GM21526 (cell line): Measurements from ENCODE around the gene SP2.

Experiments
- ATAC-seq: cut with Tn5 transposase; IDR thresholded peaks from one replicate; pipeline ENCODE4 v1.9.1; 2021; ENCODE audit warnings: moderate library complexity; ENCODE audit not compliant: unreplicated experiment, low FRiP score

The SP2 gene

GRCh38 chr17:47888293-47888692 is 7.7 kb upstream of the SP2 start:
- ATAC-seq = no peak

DNA sequence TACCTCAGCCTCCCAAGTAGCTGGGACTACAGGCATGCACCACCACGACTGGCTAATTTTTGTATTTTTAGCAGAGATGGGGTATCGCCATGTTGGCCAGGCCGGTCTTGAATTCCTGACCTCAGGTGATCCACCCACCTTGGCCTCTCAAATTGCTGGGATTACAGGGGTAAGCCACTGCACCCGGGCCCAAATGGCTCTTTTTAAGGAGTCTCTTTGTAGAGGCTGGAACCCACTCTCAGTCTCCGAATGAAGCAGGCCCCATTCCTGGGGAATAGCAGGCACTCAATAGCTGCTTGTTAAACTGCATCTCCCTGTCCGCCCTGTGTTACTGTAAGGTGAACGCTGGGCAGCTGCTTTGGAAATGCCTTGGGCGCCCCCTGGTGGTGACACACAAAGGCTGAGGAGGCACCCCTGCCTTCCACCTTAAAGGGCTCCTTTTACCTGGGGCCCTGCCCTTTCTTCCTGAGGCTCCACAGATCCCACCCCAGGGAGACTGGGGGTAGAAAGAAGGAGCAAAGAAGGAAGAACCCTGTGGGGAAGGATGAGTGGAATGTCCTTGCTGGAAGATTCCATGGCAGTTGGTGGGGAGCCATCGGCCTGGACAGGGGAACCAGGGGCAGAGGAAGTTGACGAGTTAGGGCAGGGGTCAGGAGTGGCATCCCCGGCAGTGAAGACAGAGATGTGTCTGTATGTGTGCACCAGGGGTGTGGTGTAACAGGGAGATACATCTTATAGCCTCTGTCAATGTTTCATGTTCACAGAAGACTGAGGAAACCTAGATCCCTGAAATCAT is 6.1 kb upstream of the SP2 start:
- no peak for ATAC-seq

- no peak for ATAC-seq
These were observed 4.4 kb upstream of the SP2 start for GRCh38 chr17:47891545-47892088.

- no peak for ATAC-seq
These were observed 1.3 kb upstream of the SP2 start for GRCh38 chr17:47894498-47895346.

DNA sequence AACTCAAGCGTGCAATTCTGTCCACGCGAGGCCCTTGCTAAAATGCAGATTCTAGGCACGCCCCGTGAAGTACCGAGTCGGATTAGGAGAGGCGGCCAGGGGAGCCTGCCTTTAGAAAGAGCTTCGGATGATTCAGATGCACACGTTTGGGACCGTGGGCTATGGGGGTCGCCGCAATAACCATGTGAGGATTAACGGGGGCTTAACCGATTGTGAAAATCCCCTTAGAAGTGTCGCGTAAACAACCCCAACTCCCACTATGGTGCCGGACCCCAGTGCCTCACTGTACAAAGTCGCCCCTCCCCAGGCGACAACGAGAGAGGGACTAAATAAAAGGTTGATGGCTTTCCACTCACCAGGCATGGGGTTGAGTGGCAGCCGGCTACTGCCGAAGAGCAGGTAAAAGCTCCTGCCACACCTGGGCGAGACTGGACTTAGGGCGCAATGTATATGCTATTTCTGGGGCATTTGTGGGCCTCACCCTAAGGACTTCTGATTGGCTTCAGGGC is 635 bp upstream of the SP2 start:
- no peak for ATAC-seq

- no peak for ATAC-seq
These were observed 845 bp downstream of the SP2 start for GRCh38 chr17:47896672-47897490.

DNA sequence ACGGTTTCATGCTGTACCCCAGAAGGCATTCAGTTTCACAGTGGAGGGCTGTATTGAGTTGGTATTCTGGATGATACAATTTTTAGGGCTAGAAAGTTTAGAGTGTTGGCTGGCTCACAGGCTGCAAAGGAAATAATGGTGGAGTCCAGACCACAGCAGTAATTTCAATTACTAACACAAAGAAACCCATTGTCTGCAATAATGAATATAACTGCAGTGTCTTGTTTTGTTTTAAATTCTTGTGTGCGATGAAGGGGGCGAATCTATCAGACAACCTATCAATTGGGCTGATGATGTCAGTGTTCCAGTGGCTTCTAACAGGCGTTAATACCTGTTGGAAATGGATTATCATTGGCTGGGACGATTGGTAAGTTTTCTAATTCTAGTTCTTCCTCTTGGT is 1.5 kb downstream of the SP2 start:
- no peak for ATAC-seq

DNA sequence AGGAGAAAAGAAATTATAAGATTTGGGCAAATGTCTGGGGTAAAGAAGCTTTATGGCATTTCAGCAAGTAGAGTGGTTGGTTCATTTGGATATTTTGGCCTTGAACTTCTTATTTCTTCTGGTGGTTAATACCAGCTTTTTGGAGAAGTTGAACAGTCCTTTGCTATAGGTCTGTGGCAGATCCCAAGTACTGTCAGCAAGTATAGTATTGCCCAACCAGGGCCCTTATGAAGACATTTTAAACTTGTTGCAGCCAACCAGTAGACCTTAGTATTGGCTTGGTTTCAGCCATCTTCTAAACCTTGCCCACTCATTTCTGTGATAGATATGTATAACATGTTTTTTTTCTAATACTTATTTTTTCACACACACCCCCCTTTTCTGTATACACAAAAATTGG is 2.2 kb downstream of the SP2 start:
- no peak for ATAC-seq

DNA sequence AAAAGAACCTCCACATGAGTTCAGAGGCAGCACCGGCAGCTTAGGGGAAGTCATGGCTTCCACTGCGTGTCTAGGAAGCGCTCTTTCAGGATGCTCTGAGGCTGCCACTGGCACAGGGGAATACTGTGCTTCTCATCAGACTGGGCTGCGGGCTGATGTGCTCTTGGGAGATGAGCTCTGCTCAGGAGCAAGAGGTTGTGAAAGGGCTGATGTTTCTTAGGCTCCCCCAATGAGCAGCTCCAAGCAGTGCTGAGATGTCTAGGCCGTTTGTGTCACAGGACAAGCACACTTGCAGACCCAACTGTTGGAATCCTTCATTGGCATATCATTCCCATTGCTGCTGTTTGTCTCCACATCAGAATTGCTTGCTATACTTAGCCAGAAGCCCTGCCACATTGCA is 3.6 kb downstream of the SP2 start:
- no peak for ATAC-seq

- no peak for ATAC-seq
These were observed 5.4 kb downstream of the SP2 start for GRCh38 chr17:47901423-47901822.

DNA sequence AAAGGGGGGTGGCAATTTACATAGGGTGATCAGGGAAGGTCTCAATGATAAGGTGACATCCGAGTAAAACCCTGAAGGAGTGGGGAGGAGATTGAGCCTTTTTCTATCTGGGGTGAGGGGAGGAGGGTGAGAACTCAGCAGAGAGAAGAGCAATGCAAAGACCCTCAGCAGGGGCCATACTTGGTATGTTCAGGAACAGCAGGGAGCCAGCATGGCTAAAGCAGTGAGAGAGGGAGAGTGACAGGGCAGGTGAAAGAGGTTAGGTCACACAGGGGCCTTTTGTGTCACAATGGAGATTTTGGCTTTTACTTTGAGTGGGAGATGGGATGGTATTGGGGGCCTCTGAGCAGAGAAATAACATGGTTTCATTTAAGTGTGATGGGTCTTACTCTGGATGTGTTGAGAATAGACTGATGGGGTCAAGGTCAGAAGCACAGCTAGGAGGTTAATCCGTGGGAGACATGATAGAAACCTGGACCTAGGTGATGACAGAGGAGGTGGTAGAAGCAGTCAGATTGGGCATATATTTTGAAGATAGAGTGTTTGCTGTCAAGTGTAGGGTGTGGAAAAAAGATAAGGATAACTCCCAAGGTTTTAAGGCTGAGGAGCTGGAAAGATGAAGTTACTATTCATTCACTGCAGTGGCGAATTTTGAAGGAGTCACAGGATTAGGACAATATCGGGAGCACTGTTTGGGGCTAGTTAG is 6.2 kb downstream of the SP2 start:
- ATAC-seq = no peak

DNA sequence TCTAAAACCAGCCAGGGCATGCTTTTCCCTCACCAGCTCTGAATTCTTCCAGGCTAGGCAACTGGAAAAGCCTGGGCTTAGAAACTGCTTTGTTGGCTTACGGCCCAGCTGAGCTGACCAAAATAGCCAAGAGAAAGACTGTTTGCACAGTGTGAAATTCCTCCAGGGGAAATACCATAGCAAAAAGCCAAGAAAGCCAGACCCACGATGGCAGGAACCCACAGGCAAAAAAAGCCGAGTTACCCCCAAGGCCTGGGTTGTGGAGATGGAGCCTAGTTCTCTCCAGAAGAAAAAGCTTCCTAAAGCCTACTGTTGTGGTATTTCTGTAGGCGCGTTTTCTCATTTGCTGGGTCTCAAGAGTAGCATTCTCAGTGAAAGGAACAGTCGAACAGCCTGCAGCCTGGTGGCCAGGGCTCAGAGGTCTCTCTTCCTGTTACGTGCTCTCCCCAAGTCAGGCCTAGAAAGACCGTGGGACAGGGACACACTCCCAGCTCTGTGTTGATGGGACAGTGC is 9.2 kb downstream of the SP2 start:
- no peak for ATAC-seq

GRCh38 chr17:47906443-47906842 is 10.4 kb downstream of the SP2 start:
- no peak for ATAC-seq

DNA sequence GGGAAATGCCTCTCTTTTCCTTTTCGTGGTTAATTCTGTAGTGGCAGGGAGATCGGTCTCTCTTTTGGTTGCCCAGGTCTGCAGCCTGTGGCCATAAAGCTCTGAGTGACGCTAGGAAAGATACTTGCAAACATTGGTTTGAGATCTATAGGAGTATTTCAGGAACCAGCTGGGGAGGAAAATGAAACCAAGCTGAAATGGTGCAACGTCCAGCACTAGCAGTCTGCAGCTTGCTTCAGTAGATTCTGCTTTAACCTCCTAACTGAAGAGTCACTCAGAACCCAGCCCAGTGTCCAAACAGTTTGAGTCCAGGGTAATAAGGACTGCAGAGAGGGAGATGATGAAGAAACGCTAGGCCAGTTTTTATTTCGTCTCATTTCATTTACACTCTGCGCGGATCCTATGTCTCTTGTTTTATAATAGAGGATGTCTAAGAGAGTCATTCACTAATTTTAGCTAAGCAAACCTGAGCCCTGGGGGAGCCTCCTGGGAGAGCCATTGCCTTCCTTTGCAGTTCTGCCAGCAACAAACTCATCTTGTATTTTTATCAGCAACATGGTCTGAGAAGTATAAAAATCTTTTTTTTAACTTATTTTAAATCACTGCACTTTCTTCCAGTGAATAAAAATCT is 12.0 kb downstream of the SP2 start:
- no peak for ATAC-seq

- ATAC-seq = no peak
These were observed 17.0 kb downstream of the SP2 start for GRCh38 chr17:47913050-47913449.

- no peak for ATAC-seq
These were observed 18.4 kb downstream of the SP2 start for GRCh38 chr17:47914306-47914948.

- ATAC-seq = no peak
These were observed 19.9 kb downstream of the SP2 start for GRCh38 chr17:47915776-47916398.

GRCh38 chr17:47916489-47917208 is 20.6 kb downstream of the SP2 start:
- ATAC-seq = no peak
